Panc1 (cell line): Measurements from ENCODE around the gene AKAP11. TPM values are rescaled to one million over a fixed set of nuclear protein-coding genes. Genes with fewer than 3 reads are reported as not detected.

Source experiments
- ATAC-seq: fragments of 200-7000 bp; cut with Tn5 transposase; 2 replicates; pipeline ENCODE4 v1.9.1; 2020; ENCODE audit warnings: mild to moderate bottlenecking, moderate library complexity
- BruUV-seq: library from RNA; stranded (reverse); fragments of 400-500 nt; replicated peaks from 2 replicates; lab custom pipeline; 2021; lab: Mats Ljungman, UMichigan
- CTCF ChIA-PET: fragments of 300-600 bp; sonication (Branson Sonifier 250); formaldehyde crosslinking; loops from one replicate; lab custom pipeline; 2022; ENCODE audit warnings: antibody characterized with exemption; lab: Charles Lee
- POLR2A ChIA-PET: fragments of 300-600 bp; sonication (Branson Sonifier 250); formaldehyde crosslinking; loops from one replicate; lab custom pipeline; 2022; ENCODE audit warnings: antibody characterized with exemption; lab: Charles Lee
- DNase-seq: peaks from one replicate; pipeline ENCODE4 v3.0.0-alpha.2; 2010; ENCODE audit warnings: low read depth, low spot score
- H3K27ac ChIP-seq: 2 replicates; pipeline ENCODE4 v1.5.1; 2011; ENCODE audit warnings: mild to moderate bottlenecking, low read length, inconsistent platforms
- H3K27me3 ChIP-seq: fragments of 200-500 bp; sonication (Bioruptor generic); 2 replicates; pipeline ENCODE4 v1.6.0; 2014; ENCODE audit warnings: low read length, inconsistent platforms; ENCODE audit not compliant: control insufficient read depth, insufficient read depth
- H3K36me3 ChIP-seq: fragments of 200-500 bp; sonication (Bioruptor generic); 2 replicates; pipeline ENCODE4 v1.5.1; 2014; ENCODE audit warnings: inconsistent platforms, mild to moderate bottlenecking, low read length, moderate library complexity; ENCODE audit not compliant: control insufficient read depth, insufficient read depth
- H3K4me1 ChIP-seq: 2 replicates; pipeline ENCODE4 v1.5.1; 2011; ENCODE audit warnings: inconsistent platforms, mild to moderate bottlenecking, low read length, moderate library complexity; ENCODE audit not compliant: control insufficient read depth, insufficient read depth
- H3K4me3 ChIP-seq, 2 experiments: 2 replicates each; pipeline ENCODE4 v1.5.1; 2011 to 2012; ENCODE audit warnings: low read depth in 2 of 2, low read length in 2 of 2, mild to moderate bottlenecking in 2 of 2, inconsistent platforms in 1 of 2, moderate library complexity in 1 of 2
- H3K9me3 ChIP-seq: fragments of 200-500 bp; sonication (Bioruptor generic); 2 replicates; pipeline ENCODE4 v1.5.1; 2014; ENCODE audit warnings: low read depth, mild to moderate bottlenecking, inconsistent platforms, low read length, moderate library complexity; ENCODE audit not compliant: control insufficient read depth, insufficient read depth
- POLR2AphosphoS5 ChIP-seq: IDR thresholded peaks from 2 replicates; pipeline ENCODE4 v1.6.1; 2012; ENCODE audit warnings: mild to moderate bottlenecking, low read depth, low read length, moderate library complexity
- SIN3A ChIP-seq: IDR thresholded peaks from 2 replicates; pipeline ENCODE4 v1.6.1; 2012; ENCODE audit warnings: low read depth, mild to moderate bottlenecking, low read length, moderate library complexity, borderline replicate concordance; ENCODE audit not compliant: insufficient read depth
- TCF7L2 ChIP-seq: IDR thresholded peaks from 2 replicates; pipeline ENCODE4 v1.6.1; 2011; ENCODE audit warnings: mild to moderate bottlenecking, low read depth, low read length, inconsistent platforms
- in situ Hi-C: cut with HindIII; loops from 2 replicates; pipeline ENCODE4 v1.10.0; 2016; ENCODE audit warnings: low sequenced_read_pairs, low pct_unique_long_range_greater_than_20kb
- intact Hi-C: fragments of 100-400 bp; cut with micrococcal nuclease; formaldehyde crosslinking; loops from one replicate; pipeline ENCODE4 v1.10.0; 2022; ENCODE audit not compliant: unreplicated experiment
- total RNA-seq: library from RNA; stranded (reverse); gene quantifications from one replicate; pipeline ENCODE4 v1.2.1, GENCODE V29; 2021; ENCODE audit not compliant: unreplicated experiment
- TF ChIP-seq, protein P1 (sequence below): fragments of 450-650 bp; IDR thresholded peaks from 2 replicates; pipeline ENCODE4 v1.5.1; 2017; ENCODE audit warnings: mild to moderate bottlenecking
- TF ChIP-seq, protein P2 (sequence below), 2 experiments: IDR thresholded peaks; 2 replicates each; pipeline ENCODE4 v1.6.1; 2011 to 2012; ENCODE audit warnings: low read depth in 2 of 2, control low read depth in 1 of 2, low read length in 1 of 2, mild to moderate bottlenecking in 1 of 2, moderate library complexity in 1 of 2; ENCODE audit not compliant: insufficient read depth in 1 of 2

AKAP11 gene
- total RNA-seq, 1 experiment from 2014 or later: 17.8 TPM

DNA sequence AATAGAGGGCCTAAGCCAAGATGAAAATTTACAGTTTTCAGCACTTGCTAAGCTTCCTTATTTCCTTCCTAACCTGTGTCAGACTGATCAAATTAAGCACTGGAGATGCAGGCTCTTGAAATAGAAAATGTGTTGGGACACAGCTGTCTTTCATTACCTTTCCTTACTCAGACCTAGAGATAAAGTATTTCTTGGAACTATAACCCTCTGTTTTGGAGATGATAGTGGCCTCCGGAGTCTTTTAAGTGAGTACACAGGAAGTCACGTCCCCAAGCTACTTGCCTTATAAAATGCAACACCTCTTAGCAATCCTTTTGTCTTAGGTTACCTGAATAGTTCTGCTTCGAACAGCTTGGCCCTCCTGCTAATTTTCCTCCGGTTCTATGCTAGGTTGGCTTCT lies 12.4 kb upstream of the AKAP11 start:
- POLR2A ChIA-PET: no interaction called here
- no TSS peak for BruUV-seq
- TF ChIP-seq POLR2AphosphoS5 (no peak), TCF7L2 (no peak), SIN3A (no peak)
- TF ChIP-seq, protein P1, sequence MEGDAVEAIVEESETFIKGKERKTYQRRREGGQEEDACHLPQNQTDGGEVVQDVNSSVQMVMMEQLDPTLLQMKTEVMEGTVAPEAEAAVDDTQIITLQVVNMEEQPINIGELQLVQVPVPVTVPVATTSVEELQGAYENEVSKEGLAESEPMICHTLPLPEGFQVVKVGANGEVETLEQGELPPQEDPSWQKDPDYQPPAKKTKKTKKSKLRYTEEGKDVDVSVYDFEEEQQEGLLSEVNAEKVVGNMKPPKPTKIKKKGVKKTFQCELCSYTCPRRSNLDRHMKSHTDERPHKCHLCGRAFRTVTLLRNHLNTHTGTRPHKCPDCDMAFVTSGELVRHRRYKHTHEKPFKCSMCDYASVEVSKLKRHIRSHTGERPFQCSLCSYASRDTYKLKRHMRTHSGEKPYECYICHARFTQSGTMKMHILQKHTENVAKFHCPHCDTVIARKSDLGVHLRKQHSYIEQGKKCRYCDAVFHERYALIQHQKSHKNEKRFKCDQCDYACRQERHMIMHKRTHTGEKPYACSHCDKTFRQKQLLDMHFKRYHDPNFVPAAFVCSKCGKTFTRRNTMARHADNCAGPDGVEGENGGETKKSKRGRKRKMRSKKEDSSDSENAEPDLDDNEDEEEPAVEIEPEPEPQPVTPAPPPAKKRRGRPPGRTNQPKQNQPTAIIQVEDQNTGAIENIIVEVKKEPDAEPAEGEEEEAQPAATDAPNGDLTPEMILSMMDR: no peak
- TF ChIP-seq, protein P2, sequence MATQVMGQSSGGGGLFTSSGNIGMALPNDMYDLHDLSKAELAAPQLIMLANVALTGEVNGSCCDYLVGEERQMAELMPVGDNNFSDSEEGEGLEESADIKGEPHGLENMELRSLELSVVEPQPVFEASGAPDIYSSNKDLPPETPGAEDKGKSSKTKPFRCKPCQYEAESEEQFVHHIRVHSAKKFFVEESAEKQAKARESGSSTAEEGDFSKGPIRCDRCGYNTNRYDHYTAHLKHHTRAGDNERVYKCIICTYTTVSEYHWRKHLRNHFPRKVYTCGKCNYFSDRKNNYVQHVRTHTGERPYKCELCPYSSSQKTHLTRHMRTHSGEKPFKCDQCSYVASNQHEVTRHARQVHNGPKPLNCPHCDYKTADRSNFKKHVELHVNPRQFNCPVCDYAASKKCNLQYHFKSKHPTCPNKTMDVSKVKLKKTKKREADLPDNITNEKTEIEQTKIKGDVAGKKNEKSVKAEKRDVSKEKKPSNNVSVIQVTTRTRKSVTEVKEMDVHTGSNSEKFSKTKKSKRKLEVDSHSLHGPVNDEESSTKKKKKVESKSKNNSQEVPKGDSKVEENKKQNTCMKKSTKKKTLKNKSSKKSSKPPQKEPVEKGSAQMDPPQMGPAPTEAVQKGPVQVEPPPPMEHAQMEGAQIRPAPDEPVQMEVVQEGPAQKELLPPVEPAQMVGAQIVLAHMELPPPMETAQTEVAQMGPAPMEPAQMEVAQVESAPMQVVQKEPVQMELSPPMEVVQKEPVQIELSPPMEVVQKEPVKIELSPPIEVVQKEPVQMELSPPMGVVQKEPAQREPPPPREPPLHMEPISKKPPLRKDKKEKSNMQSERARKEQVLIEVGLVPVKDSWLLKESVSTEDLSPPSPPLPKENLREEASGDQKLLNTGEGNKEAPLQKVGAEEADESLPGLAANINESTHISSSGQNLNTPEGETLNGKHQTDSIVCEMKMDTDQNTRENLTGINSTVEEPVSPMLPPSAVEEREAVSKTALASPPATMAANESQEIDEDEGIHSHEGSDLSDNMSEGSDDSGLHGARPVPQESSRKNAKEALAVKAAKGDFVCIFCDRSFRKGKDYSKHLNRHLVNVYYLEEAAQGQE (IDR thresholded peaks at IDR 0.05; ENCODE audit: insufficient read depth in 1 of 2, low read depth in 2 of 2, low read length in 1 of 2): no peak
- no peak for ATAC-seq
- Histone ChIP-seq H3K4me1 (no peaks in the 10 kb centered on the region), H3K27ac (no peak overlapping the region), H3K27me3 (no peaks in the 10 kb centered on the region), H3K9me3 (no peaks in the 10 kb centered on the region), H3K36me3 (no peaks in the 10 kb centered on the region), H3K4me3 (no peak overlapping the region)
- CTCF ChIA-PET: no interaction called here
- no peak for DNase-seq
- in situ Hi-C loops (no loop called here), intact Hi-C loops (no loop called here)

DNA sequence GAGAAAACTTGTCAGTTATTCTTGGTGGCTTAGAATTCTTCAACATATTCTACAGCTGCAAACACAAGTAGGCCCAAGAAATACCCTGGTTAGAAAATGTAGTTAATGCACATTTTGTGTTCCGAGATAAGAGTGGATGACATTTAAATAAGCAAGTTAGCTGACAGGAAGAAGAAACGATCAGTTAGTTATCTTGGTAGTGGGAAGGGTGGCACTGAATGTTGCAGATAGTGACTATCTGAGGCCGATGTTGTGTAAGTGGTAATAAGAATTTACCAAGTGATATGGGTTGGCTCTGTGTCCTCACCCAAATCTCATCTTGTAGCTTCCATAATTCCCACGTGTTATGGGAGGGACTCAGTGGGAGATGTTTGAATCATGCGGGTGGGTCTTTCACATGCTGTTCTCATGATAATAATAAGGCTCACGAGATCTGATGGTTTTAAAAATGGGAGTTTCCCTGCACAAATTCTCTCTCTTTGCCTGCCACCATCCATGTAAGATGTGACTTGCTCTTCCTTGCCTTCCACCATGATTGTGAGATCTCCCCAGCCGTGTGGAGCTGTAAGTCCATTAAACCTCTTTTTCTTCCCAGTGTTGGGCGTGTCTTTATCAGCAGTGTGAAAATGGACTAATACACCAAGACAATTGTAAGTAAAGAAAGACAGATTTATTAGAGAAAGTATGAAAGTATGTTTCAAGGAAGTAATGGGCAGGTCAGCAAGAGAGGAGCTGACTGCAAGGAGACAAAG lies 10.9 kb upstream of the AKAP11 start:
- Histone ChIP-seq H3K4me3 (no peak overlapping the region), H3K27ac (no peak overlapping the region), H3K27me3 (no peaks in the 10 kb centered on the region), H3K9me3 (no peaks in the 10 kb centered on the region), H3K36me3 (no peaks in the 10 kb centered on the region), H3K4me1 (no peaks in the 10 kb centered on the region)
- CTCF ChIA-PET: no interaction called here
- intact Hi-C loops: no loop called here
- POLR2A ChIA-PET: no interaction called here
- ATAC-seq: no peak
- TF ChIP-seq SIN3A (no peak), POLR2AphosphoS5 (no peak), TCF7L2 (no peak)
- TF ChIP-seq, protein P1: no peak
- TF ChIP-seq, protein P2 (IDR thresholded peaks at IDR 0.05; ENCODE audit: insufficient read depth in 1 of 2, low read depth in 2 of 2, low read length in 1 of 2): no peak
- no peak for DNase-seq
- in situ Hi-C loops: no loop called here
- no TSS peak for BruUV-seq
